Inflammatory macrophage treated with lipopolysaccharide for 1 hour (primary cell): Measurements from ENCODE around the gene KCNJ1.

ENCODE experiments used
- DNase-seq, 2 donors: peaks; one replicate each; pipeline ENCODE4 v3.0.0-alpha.2; 2020 to 2022

Gene KCNJ1

DNA sequence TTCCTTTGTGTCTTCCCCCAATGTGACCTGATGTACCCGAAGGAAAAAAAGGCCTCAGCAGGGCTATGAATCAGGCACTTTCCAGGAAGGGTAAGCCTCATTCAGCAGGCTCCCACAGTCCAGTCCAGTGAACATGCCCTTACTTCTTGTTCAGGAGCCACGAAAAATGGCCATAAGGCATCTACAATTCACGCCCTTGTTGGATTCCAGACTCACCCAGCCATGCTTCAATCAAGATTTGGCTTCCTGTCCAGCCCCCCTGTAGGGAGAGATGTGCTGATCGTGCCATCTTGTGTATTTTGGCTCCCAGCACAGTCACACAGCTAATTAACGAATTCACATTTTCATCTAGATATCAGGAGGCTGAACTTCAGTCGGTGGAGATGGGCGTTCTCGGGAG lies 14.1 kb upstream of the KCNJ1 start:
- DNase-seq, result no peak

DNA sequence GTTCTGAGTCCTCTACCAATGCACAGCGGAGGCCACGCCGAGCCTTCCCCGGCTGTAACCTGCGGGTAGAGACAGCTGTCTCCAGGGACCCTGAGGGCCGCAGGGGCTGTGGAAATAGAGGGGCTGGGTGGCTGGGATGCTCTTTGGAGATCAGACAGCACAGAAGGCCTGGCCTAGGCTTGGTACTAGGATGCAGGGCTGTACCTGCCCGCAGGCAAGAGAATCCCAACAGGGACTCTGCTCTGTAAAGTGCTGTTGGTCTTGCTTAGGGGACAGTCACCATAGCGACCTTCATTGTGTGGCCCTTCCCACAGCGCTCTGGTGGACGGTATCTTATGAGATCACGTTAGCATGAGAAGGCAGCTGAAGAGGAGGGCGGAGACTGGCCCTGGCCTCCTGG lies 12.7 kb upstream of the KCNJ1 start:
- no peak for DNase-seq

DNA sequence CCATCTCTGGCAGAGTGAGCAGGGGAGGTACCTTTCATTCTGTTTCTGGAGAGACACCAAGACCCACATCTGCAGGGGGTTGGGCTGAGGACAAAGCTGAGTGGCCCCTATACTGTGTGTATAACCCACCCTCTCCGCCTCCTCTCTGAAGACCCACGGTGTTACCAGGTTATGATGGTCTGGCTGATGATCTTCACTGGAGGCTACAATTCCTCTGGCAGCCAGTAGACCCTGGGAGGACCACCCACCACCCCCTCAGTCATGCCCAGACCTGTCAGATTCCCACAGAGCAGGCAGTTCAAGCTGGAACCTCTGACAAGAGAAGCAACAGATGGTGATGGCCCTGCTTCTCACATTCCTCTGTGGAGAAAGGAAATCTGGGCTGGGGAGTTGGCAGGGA lies 11.4 kb upstream of the KCNJ1 start:
- DNase-seq, result no peak

DNA sequence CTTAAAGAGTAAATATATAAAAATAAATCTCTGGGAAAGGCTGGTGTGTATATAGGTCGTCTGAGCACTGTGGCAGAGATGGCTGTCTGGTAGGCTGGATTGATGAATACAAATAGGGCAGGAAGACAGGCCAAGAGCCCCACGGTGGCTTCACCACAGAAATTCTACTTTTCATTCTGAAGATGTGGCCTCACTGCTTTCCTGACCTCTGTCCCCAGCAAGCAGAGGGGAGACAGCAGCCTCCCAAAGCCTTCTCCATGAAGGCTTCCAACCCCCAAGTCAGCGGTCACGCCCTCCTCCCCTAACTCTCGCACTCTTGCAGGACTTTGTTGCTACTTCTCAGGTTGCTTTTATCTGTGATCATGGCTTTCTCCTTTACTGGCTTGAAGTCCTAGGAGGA lies 10.6 kb upstream of the KCNJ1 start:
- no peak for DNase-seq

DNA sequence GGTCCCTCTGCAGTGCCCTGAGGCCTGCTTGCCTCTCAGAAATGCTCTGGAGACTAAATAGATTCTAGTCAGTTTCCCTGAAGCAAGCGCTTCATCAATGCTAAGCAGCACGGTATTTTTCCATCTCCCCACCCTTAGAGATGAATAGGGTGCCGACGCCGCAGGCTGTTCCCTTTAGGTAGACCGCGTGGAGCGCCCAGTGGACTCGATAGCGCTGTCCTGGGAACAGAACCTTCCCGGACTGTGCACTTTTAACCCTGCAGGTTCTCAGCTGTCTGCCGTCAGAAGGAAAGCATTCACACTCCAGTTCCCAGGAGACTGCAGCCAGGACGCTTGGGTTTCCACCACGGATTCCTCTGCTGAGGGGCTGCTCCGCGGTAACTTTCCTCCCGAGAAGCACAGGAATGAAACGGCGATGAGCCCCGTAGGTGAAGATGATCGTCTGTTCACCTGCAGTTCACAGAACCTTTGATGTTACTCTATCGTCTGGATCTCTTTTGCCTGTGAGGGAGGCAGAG lies 9.1 kb upstream of the KCNJ1 start:
- no peak for DNase-seq

DNA sequence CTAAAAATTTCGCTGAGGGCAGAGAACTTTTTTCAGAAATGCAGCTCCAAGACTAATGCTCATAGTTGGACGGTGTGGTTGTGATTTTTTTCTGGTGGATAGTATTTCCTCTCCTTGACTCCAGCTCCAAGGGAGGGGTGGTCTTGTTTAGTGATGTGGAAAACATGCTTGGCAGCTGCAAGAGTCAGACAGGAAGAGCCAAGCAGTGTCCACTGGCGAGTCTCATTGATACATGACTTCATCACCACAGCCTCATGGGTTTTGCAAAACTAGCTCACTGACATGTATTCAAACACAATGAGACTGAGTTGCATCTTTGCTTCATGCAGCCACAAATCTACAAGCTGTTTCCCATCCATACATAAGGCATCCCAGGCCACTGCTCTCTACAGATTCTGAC lies 7.3 kb upstream of the KCNJ1 start:
- DNase-seq, result no peak

DNA sequence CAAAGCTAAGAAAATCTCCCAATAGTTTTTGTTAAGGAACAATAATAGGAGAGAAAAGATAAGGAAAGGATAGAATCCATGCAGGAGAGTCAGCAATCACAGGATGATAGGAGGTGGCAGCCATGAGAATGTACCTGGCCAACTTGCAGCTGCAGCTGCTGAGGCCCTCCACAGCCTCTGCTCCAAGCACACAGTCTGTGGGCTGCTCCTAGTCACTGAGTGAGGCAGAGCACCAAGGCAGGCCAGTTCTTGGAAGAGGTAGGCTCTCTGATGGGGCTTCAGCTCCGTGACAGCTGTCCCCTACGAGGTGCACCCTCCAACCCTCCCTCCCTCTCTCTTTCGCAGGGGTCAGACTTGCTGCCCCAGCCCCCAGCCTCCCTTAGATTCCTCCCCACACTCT lies 5.5 kb upstream of the KCNJ1 start:
- DNase-seq, result no peak

DNA sequence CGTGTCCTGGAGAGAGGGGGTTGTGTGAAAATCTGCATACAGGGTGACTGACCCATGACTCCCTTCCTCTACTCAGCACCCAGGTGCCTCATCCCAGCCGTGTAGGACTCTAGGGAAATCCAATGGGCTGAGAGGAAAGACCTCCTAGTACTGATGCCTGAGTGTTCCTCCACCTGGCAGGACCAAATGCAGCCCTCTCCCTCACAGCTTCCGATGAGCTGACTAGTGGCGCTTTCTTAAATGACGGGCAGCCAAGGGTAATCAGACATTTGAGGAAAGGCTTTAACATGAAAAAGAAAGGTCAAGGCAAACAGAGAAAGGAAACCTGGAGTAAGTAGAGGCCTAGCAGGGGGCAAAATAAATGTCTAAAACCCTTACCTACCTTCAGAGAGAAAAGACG lies 5.0 kb upstream of the KCNJ1 start:
- no peak for DNase-seq

DNA sequence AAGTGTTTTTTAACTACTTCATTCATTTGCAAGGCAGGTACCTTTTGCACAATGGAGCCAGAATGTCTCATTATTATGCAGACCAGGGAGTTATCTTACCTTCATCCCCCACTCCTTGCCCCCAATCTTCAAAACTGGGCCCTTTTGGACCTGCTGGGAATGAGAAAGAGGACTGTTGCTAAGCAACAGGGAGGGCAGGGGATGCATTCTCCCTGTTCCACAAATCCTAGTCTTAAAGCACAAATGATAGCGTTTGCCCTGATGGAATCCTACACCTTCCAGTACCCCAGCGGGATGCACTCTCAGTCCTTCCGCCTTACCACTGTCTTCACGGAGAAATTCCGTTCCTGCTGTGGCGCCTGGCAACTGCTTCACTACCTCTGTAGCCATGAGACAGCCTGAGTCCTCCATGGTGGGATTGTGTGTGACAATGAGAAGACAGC lies 4.1 kb upstream of the KCNJ1 start:
- DNase-seq, result no peak

DNA sequence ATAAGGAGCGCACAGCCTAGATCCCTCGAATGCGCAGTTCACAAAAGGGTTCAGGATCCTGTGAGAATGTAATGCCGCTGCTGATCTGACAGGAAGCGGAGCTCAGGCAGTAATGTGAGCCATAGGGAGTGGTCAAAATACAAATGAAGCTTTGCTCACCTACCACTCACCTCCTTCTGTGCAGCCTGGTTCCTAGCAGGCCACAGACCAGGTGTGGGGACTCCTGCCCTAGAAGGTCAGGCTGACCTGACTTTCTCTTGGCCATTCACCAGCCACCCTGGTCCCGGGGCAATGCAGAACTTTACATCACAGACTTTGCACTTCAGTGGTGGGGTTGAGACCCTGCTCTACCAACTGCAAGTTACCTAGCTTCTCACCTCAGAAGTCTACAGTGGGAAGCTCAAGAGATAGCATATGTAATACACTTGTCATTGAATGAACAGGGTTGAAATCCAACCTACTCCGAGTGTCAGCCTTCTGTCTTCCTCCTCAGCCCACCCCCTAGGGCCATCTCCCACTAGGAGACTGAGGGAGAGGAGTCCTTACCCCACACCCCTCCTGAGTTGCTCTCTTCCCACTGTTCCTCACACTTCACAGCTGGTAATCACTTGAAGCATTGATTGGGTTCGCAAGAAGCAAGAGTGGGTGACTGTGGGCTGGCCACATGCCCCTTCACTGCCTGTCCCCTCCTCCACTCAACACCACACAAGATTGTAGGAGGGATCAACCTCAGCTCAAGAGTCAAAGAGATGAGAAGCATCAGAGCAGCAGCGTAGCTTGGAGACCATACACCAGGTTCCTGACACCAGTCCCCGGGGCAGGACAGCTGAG lies 2.0 kb upstream of the KCNJ1 start:
- DNase-seq, result no peak

DNA sequence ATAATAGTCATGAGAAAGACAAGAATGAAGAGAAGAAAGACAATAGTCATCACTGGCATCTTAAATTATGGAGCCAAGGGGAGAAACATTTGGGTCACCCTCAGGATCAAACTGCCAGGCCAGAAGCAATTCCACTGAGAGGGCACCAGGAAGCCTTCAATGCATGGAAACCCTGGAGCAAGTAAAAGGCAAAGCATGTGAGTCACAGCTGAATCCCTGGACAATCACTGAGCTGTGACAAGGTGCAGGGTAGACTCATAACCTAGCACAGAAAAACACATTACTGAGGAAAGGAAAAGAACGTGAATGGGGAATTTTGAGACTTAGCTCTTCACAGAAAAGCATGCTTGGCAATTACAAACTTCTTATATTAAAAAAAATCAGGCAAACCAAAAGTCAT lies 1.6 kb downstream of the KCNJ1 start:
- no peak for DNase-seq

DNA sequence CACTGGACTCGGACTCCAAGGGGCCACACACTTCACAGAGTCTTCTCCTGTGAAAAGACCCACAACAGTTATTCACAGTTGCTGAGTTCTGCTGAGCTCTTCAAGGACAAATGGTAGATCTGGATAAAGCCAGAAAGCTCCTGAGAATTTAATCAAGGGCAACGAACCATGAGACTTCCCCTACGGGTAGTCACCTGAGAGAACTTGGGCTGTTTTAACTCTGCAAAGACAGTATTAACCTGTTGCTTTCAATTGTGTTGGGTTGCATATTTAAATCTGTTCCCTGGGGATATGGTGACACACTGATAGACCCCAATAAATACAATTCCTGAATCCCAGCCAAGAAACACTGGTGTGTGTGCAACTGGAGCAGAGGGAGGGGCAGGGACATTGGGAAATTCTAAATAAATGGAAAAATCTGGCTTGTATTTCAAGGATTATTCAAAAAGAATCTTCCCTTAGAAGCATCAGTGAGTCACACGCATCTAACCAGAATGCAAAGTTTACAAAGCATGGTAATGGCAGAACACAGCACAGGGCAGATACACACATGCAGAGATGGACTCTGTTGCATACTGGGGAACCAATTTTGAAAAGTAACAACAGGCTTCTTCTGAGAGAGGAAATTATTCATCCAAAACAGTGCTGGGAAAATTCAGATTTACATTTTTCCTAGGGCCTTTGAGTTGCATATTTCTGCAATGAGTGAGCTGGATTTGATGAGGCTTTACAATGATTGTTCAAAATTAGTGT lies 4.0 kb downstream of the KCNJ1 start:
- DNase-seq, result no peak

DNA sequence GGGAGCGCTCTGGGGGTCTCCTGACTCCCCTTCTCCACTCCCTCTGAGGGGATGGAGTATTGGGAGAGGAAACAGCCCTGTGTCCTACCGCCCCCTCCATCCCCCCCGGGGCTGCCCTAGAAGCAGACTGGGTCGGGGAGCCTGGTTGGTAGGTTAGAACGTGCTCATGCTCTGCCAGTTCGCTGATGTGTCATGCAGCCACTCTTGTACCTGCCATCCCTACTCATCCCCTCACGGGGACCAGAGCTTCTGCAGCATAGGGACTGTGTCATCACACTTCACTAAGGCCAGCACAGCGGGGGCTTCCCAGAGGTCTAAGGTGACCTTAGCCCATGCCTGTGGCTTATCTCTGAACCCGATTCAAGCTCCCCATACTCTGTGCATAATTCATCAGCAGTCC lies 4.7 kb downstream of the KCNJ1 start:
- DNase-seq, result no peak

DNA sequence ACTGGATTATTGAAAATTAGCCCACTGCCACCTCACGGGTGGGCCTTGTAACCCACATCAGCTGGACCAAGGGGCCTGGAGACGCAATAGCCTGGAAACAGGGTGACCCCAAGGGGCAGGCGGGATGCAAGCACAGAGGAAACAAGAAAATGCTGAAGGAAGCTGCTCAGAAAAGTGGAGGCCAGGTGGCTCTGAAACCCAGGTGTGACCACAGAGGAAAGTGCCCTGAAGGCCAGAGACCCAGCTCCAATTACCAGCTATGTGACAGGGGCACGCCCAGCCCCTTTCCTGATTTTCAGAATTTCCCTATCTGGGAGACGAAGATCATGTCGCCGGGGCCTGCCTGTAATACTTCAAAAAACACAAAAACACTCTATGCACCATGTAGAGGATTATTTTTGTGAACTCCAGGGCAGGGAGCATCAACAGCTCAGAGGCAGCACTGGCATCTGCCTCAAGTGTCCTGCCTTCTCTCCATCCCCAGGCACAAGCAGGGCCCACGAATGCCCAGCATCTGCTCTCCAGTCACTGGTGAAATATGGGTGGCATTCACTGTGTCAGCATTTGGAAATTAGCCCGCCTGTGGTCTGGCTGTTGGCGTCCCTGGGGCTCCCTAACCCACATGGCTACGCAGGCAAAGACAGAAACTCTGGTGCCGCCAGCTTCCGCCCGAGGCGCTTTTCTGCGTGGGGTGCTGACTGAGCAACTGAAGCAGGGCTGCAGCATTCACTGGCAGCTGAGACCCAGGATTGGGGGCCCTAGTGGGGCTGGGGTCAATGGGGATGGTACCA lies 6.3 kb downstream of the KCNJ1 start:
- DNase-seq, result no peak

DNA sequence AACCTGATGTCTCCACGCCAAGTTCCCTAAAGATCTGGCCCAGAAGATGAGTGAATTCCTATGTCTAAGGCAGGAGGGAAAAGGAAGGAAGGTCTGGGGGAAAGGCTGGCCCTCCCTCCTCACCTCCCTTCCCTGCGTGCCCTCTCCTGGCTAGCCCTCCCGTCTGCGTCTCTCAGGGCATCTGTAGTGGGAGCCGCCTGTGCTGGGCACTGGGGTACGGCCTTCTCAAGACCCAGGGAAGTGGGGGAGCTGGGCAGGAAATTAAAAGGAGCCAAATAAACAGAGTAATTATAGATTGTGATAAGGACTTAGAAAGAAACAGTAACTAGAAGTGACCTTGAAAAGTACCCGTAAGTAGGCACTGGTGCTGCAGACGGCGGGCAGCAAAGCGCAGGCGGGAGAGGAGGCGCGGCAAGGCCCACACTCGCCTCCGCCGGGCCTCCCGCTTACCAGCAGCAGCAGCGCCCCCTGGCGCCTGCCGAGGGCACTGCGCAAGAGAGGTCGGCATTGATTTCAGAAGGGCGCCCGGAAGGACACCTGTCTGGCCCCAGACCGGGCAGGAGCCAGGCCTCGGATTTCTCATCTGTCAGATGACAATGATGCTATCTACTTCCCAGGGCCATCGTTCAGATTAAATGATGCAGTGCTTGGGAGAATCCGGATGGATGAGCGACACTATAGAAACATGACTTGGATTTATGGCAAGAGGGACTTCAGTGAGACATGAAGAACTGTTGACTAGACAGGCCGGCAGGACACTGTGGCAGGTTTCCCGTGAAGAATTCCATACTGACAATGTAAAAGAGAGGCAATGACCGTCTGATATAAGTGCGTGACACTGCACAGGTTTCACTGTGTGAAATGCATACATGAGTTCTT lies 7.3 kb downstream of the KCNJ1 start:
- DNase-seq, result peak; percentile 19 to 73

DNA sequence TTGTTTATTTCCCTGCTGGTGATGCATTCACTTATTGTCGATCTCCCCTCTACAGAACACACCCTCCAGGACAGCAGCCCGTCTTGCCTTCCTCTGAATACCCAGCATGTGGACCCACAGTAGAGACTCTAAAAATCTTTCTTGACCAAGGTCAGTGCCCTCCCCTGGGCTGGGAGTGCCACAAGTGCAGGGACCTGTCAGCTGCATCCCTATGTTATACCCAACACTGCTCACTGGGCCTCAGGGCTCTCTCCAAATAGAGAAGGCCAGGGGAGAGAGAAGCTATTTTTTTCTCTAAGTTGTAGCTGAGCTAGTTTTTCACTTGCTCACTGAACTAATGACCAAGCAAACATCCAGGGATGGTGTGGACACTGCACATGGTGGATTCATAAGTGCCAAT lies 9.8 kb downstream of the KCNJ1 start:
- no peak for DNase-seq

DNA sequence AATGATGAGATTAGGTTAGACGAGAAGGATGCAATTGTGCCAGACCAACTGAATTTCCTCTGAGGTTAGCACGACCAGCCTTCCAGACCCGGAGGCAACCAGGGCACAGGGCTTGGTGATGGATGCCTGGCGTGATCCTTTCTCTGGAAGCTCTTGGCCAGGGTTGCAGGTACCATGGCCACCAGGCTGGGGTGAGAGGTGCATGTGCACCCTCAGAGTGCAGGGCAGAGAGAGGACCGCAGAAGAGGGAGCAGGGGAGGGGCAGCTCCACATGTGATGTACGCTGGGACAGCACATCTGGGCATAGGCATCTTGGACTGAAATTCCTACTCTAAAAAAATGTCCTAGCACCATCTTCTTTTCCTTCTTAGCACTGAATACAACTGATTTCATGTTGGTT lies 10.9 kb downstream of the KCNJ1 start:
- DNase-seq, result no peak

DNA sequence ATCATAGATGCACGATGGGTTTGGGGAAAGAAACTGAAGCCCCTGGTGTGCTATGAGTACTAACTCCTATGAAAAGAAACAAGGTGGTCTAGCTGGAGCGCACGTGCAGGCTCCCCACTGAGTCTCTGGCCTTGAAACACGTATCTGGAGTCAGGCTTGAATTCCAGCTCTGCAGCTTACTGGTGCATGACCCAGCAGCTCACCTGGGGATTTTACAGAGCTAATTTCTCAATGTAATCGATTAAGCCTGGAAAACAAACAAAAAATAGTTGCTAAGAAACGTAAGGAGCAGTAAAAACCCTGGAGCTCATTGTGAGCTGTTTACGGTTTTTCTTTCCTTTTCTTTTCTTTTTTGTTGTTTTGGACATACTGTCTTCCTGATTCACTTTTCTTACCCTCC lies 12.3 kb downstream of the KCNJ1 start:
- no peak for DNase-seq

DNA sequence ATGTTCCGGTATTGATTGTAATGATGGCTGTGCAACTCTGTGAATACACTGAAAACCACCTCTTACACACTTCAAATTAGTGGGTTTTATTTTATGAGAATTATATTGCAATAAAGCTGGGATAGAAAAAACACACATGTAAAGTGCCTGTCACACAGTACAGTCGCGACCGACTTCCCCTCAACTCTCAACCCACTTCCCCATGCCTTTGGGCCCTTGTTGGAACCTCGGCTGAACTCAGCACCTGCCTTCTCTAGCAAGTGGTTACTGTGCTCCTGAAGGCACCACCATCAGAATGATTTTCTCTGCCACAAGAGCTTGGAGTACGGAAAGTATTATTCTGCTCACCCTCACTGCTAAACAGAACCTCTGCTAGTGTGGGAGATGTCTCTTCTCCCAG lies 13.5 kb downstream of the KCNJ1 start:
- no peak for DNase-seq

DNA sequence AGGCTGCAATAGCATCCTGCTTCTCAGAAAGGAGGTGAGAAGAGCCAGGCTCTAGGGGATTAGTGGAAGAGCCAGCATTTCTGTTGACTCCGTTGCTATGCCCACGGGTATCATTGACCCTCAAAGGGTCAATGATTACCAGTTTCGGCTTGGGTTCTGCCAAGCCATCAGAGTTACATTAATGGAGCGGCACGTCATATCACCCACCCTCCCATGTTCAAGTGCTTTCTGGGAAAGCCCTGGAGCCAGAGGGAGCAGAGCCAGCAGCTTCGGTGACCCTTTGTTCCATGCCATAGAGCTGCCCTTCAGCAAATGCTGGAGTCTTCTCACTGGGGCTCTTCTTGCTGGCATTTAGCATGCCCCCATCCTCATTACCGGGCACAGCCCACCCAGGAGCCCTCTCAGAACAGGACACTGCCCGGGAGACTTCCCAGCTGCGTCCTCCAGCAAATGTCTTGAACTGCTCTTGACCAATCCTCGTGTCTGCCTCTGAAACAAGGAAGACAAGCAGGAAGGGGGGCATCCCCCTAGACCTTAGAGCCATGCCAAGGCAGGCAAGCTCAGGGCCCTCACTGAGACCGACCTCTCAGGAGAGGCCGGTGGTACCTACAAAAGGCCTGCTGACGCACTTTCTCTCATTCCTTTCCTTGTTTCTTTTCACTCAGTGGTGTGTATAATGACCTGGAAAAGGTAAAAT lies 14.6 kb downstream of the KCNJ1 start:
- no peak for DNase-seq

DNA sequence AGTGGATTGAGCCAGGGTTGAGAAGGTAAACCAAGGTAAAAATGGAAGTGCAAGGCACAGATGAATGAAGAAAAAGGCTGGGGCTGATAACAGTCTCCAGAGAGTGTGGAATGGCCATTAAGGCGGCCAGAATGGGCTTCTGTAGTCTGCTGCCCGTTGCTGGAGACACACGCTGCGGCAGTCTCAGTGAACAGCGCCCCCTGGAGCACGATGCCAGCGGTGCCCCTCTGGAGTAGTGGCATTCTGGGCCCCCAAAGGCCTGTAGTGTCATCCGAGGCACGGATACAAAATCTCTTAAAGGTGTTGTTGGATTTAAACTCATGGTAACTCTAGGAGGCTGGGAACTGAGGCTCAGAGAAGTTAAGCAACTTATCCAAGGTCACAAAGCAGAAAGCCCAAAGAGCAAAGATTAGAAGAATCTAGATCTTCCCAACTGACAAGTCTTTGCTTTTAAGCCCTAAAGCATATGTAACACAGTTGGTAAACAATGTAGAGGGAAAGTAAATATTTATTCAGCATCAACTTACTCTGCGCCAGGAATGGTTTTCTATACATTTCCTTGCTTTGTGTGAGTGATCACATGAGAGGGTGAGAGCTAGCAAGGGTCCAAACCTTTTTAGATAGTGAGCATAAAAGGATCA lies 18.2 kb downstream of the KCNJ1 start:
- DNase-seq, result peak; percentile 18 to 81
